Measurements from ENCODE around the gene PPP1R14B.

PPP1R14B gene

DNA sequence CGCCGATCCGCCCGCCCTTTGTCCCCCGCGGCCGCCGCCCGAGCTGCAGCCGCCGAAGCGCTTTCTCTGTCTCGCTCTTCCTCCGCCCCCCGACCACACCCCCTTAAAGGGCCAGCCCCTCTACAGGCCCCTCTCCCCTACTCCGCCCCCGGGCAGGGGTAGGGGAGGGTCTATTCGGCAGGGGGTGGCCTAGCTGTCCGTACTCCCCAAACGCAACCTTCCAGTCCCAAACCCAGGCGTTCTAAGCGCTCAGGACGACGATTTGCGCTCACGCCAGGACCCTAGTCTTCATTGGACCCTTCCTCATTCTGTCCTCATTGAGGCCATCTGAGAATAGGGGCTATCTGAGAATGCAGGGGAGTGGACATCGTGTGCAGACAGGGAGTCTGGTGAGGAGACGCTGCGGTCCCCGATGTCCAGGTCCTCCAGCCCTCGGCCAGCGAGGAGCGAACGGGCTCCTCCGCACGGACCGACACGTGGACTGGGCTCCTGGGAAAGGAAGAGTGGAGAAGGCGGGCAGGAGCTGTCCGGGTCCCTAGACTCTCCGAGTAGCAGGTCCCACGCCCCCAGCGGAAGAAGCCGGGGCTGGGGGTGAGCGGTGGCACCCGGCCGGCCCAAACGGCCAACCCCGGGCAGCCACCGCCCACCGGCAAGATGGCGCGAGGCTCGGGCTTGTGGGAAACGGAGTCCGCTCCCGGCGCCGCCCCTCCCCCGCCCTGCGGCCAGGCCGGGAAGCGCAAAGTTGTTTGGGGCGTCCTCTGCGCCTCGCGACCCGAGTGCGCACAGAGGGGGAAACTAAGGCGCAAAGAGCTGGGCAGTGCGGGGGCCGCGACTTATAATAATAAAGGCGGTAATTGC lies at the start of gene PPP1R14B:
Gene PPP1R14B, minus strand, starts transcription at position 73 of the 858 bp plus-strand sequence. CDS start 270 bp downstream, outside the sequence.
- peak; percentile 70 to 77 (median 76) for DNase-seq (ENCODE audit: low read depth in 3 of 3)

DNA sequence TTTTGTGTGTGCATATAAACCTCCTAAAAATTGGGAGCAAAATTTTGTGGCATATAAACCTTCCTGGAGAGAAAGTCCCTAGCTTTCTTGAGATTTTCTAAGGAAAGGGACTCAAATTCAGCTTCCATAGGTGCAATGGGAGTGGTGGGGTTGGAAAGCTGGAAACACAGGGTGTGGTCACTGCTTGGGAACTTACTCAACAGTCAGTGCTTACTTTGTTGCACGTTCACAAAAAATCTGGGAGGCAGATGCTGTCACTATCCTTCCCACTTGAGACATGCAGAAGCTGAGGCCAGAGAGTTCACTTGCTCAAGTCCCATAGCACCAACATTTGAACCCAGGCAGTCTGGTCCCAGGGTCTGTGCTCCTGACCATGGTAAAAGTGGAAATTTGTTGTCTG lies 49.5 kb upstream of the PPP1R14B start:
- no peak for DNase-seq (ENCODE audit: low read depth in 3 of 3)

DNA sequence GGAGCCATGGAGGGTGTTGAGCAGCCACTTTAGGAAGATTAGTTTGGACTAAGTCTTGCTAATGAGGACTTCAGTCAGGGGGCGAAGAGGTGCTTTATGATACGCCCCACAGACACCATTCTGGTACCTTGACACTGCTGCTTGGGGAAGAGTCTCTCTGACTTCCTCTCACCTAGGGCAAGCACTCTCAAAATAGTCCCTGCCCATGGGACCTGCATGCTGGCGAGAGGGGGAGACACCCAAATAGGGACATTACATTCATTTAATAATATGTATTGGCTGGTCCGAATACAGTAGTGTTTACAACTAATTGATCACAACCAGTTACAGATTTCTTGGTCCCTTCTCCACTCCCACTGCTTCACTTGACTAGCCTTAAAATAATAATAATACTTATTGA lies 49.0 kb upstream of the PPP1R14B start:
- DNase-seq (ENCODE audit: low read depth in 3 of 3) = no peak

GRCh38 chr11:64294774-64295173 lies 48.0 kb upstream of the PPP1R14B start:
- no peak for DNase-seq (ENCODE audit: low read depth in 3 of 3)

DNA sequence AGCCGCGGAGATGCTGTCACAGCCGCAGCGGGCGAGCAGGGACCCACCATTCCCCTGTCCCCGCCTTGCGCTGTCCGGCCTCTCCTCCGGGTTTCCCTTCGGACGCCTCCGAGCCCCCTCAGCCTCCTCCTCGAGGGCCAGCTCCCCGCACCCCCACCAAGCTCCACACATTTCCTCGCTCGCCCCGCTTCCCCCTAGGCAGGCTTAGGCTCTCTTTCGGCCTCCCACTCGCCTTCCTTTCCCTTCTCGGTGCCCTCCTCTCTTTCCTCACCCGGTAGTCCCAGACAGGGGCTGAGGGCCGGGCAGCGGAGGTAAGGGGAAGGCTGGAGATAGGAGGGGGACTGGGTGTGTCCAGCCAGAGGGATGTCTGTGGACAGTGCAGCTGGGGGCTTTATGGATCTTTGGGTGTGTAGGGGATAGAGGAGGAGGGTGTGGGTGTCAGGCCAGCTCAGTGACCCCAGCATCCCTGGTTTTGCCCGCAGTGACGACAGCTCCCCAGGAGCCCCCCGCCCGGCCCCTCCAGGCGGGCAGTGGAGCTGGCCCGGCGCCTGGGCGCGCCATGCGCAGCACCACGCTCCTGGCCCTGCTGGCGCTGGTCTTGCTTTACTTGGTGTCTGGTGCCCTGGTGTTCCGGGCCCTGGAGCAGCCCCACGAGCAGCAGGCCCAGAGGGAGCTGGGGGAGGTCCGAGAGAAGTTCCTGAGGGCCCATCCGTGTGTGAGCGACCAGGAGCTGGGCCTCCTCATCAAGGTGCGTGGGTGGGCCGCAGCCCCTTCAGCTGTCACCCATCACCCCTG lies 45.9 kb upstream of the PPP1R14B start:
- no peak for DNase-seq (ENCODE audit: low read depth in 3 of 3)

DNA sequence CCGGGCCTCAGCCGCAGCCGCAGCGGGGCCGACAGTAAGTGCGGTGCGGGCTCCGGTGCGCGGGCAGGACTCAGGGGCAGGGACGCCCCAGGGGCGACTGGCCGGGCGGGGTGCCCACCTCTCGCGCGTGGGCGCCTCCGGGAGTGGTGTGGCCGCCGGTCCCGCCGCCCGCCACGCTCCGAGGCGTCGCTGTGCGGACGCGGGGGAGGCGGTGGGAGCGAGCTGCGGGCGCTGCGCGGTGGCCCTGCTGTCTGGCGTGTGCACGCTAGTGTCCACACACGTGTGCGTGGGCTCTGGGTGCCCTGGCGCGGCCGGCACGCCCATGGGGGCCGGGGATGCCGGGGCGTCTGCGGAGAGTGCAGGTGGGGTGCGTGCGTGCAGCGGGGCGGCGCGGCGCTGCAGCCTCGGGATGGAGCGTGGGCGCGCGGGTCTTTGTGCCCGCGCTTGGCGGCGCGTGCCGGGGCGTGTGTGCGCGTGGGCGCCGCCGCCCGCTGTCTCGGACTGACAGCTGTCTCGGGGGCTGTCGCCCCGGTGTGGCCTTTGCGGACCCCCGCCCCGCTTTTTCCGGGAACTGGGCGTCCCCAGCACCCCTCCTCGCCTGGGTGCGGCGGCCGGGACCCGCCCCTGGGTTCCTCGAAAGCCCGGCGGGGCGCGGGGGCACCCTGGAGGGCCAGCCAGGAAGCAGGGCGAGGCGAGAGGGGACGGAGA lies 45.2 kb upstream of the PPP1R14B start:
- no peak for DNase-seq (ENCODE audit: low read depth in 3 of 3)

DNA sequence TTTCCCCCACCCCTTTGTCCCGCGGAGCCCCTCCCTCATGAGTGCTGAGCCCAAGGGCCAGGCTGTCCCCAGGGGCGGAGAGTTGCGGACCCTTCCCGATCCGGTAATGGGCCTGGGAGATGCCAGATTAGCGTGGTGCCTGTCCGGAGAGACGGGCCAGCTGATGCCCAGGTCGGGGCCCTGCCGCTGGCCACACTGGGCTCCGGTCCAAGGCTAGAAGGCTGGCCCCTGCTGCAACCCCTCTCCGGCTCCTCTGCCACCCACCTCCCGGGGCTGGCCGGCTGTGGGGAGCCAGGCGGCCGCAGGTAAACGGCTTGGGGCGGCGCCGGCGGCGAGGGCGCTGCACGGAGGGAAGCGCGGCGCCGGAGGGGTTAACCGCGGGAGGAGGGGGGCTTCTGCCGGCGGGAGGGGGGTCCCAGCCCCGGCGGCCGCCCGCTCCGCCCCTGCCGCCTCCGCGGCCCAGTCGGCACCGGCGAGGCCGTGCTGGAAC lies 44.6 kb upstream of the PPP1R14B start, which contains the start of gene KCNK4:
Gene KCNK4, plus strand, starts transcription at position 41 of the 490 bp plus-strand sequence. CDS start 1,717 bp downstream, outside the sequence.
- DNase-seq (ENCODE audit: low read depth in 3 of 3) = no peak

DNA sequence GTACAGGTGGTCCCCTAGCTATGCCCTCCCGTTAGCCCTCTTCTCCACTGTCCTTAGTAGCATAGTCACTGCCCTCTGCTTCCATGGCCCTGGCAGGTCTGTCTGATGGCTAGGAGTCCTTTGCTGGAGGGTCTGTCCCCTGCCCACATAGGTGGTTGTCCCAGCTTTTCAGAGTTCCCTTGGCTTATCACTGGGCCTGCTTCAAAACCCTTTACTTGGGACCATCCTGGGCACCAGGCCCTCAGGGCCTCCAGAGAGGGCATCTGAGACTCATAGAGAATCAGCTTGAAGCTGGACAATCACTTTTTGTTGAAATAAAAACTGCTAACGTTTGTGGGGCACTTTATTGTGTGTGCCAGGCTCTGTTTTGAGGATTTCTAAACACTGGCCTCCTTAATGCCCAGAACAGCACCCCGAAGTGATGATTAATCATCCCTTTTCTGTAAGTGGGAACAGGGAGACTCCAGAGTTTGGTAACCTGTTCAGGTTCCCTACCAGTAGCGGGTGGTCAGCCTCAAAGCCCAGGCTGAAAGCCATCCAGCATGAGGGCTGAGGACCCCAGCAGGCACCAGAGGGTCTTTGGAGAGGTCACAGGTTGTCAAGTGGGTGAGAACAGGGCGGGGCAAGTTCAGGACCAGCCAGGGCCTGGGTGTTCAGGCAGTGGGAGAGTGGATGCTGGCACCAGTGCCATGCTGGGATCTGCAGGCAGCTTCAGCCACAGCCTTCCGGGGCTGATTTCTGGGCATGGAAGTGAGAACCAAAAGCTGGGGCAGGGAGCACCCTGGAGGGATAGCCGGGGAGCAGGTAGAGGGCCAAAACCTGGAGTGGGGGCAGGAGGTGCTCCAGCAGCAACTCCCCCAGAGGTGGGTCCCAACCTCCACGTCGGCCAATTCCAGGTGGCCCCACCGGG lies 43.9 kb upstream of the PPP1R14B start:
- DNase-seq (ENCODE audit: low read depth in 3 of 3) = no peak

DNA sequence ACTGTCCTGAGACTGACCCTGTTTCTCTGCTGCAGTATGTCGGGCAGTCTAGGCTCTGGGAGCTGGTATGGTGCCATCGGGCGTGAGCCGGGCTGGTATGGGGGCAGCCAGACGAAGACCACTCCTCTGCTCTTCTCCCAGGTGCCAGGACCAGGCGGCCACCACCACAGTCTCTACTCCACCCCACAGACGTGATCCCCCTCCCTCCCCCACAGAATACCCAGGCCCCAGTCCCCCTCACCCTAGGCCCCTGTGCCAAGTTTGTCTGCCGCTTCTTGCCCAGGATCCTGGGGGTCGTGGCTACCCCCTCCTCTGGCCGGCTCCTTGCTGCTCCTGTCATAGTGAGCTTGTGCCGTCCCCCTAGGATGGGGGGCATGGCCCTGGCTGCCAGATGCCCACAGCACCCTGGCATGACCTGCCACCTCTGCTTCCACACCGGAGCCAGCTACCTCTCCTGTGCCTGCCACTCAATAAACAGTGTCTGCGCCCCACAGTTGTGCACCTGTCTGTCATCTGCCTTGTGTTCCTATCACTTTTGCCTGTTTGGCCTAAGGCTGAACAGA lies 42.3 kb upstream of the PPP1R14B start:
- DNase-seq (ENCODE audit: low read depth in 3 of 3) = no peak

- no peak for DNase-seq (ENCODE audit: low read depth in 3 of 3)
Measured at GRCh38 chr11:64288353-64288750, 41.6 kb upstream of the PPP1R14B start.

GRCh38 chr11:64287676-64288352 lies 41.1 kb upstream of the PPP1R14B start:
- no peak for DNase-seq (ENCODE audit: low read depth in 3 of 3)

- DNase-seq (ENCODE audit: low read depth in 3 of 3) = no peak
Measured at GRCh38 chr11:64286801-64287159, 40.0 kb upstream of the PPP1R14B start.

- DNase-seq (ENCODE audit: low read depth in 3 of 3) = no peak
Measured at GRCh38 chr11:64285885-64286800, 39.4 kb upstream of the PPP1R14B start.

GRCh38 chr11:64284962-64285884 lies 38.5 kb upstream of the PPP1R14B start, which contains the start of gene GPR137:
TSS of gene GPR137 (plus strand) at chr11:64285848. CDS start at chr11:64286525, 677 bp downstream.
- DNase-seq (ENCODE audit: low read depth in 3 of 3) = peak; percentile 84 to 94 (median 87)

GRCh38 chr11:64284048-64284961 lies 37.6 kb upstream of the PPP1R14B start, which contains the start of gene BAD:
TSS of gene BAD (minus strand) at chr11:64284665. CDS start at chr11:64284368, 297 bp downstream.
- peak; percentile 83 to 90 (median 87) for DNase-seq (ENCODE audit: low read depth in 3 of 3)

DNA sequence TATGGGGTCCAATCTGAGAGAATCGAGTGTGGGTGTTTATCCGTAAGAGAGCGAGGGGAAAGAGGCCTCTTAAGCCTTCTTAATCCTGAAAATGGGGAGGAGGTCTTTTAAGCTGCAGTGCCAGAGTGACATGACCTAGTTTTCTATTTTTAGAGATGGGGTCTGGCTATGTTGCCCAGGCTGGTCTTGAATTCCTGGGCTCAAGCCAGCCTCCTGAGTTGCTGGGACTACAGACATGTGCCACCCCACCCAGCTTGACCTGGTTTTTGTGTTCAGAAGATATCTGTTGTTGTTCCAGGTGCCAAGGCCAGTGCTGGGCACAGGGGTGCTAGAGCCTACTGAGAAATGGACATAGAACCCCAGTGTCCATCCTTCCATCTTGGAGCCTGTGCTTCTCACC lies 36.3 kb upstream of the PPP1R14B start:
- DNase-seq (ENCODE audit: low read depth in 3 of 3) = no peak

All from stimulated activated CD4-positive, alpha-beta T cell treated with anti-CD3 and anti-CD28 coated beads, TNF-alpha, amount 100 ng/mL, for 4 hours (primary cell).